Caco-2 (cell line): Measurements from ENCODE around the gene ANGPTL2. TPM values are rescaled to one million over a fixed set of nuclear protein-coding genes. Genes with fewer than 3 reads are reported as not detected.
A peak's percentile ranks its signal among the peaks of the same experiment; 100 is the strongest.

ENCODE experiments used
- BruUV-seq: library from RNA; stranded (reverse); fragments of 400-500 nt; replicated peaks from 2 replicates; lab custom pipeline; 2021; lab: Mats Ljungman, UMichigan
- CTCF ChIA-PET: fragments of 300-600 bp; sonication (Branson Sonifier 250); formaldehyde crosslinking; loops from one replicate; lab custom pipeline; 2022; ENCODE audit warnings: antibody characterized with exemption; lab: Charles Lee
- POLR2A ChIA-PET: fragments of 300-600 bp; sonication (Branson Sonifier 250); formaldehyde crosslinking; loops from one replicate; lab custom pipeline; 2022; ENCODE audit warnings: antibody characterized with exemption; lab: Charles Lee
- DNase-seq, 2 experiments: peaks; one replicate each; pipeline versions ENCODE4 v3.0.0 to v3.0.0-alpha.2; 2020 to 2022
- H3K27me3 ChIP-seq: replicated peaks from 2 replicates; pipeline ENCODE4 v1.6.0; 2011; ENCODE audit warnings: low read length; ENCODE audit not compliant: control insufficient read depth, insufficient read depth
- H3K36me3 ChIP-seq: 2 replicates; pipeline ENCODE4 v1.5.1; 2011; ENCODE audit warnings: low read length; ENCODE audit not compliant: control insufficient read depth, insufficient read depth
- H3K4me1 ChIP-seq: fragments of 250-450 bp; sonication (Bioruptor Pico); 2 replicates; pipeline ENCODE4 v1.5.1; 2020; ENCODE audit warnings: mild to moderate bottlenecking
- H3K4me3 ChIP-seq: 2 replicates; pipeline ENCODE4 v1.5.1; 2011; ENCODE audit warnings: low read depth, mild to moderate bottlenecking, control low read depth, low read length
- H3K9me3 ChIP-seq: fragments of 250-450 bp; sonication (Bioruptor Pico); 2 replicates; pipeline ENCODE4 v1.5.1; 2020; ENCODE audit warnings: mild to moderate bottlenecking, moderate library complexity
- H3K27ac Mint-ChIP-seq: one replicate; pipeline ENCODE4 v1.8.0; 2022; ENCODE audit warnings: mixed read lengths; ENCODE audit not compliant: unreplicated experiment
- H3K27me3 Mint-ChIP-seq: one replicate; pipeline ENCODE4 v1.8.0; 2022; ENCODE audit warnings: mixed read lengths; ENCODE audit not compliant: insufficient read depth, unreplicated experiment
- H3K36me3 Mint-ChIP-seq: one replicate; pipeline ENCODE4 v1.8.0; 2022; ENCODE audit warnings: mild to moderate bottlenecking, mixed read lengths; ENCODE audit not compliant: insufficient read depth, unreplicated experiment
- H3K4me1 Mint-ChIP-seq: one replicate; pipeline ENCODE4 v1.8.0; 2022; ENCODE audit warnings: low read depth, mixed read lengths; ENCODE audit not compliant: unreplicated experiment
- H3K4me3 Mint-ChIP-seq: one replicate; pipeline ENCODE4 v1.8.0; 2022; ENCODE audit warnings: mild to moderate bottlenecking, moderate library complexity, mixed read lengths; ENCODE audit not compliant: unreplicated experiment
- H3K9me3 Mint-ChIP-seq: one replicate; pipeline ENCODE4 v1.8.0; 2022; ENCODE audit warnings: mixed read lengths; ENCODE audit not compliant: unreplicated experiment
- intact Hi-C: fragments of 100-400 bp; cut with micrococcal nuclease; formaldehyde crosslinking; loops from one replicate; pipeline ENCODE4 v1.10.0; 2022; ENCODE audit not compliant: unreplicated experiment
- total RNA-seq: library from RNA; stranded (reverse); gene quantifications from 2 replicates; pipeline ENCODE4 v1.2.3, GENCODE V29; 2022
- TF ChIP-seq, protein P1 (sequence below), 2 experiments: fragments of 200-600 bp in 1 of 2; IDR thresholded peaks; 1 replicate in 1 of 2; 2 replicates in 1 of 2; pipeline versions ENCODE4 v1.5.1 to v1.8.0; 2011 to 2022; ENCODE audit warnings: antibody characterized with exemption in 1 of 2, control low read depth in 1 of 2, inconsistent platforms in 1 of 2, low read depth in 1 of 2, low read length in 1 of 2, mild to moderate bottlenecking in 1 of 2, moderate library complexity in 1 of 2; ENCODE audit not compliant: insufficient read depth in 1 of 2, severe bottlenecking in 1 of 2, unreplicated experiment in 1 of 2

Gene ANGPTL2
- total RNA-seq, 1 experiment from 2014 or later: not detected

DNA sequence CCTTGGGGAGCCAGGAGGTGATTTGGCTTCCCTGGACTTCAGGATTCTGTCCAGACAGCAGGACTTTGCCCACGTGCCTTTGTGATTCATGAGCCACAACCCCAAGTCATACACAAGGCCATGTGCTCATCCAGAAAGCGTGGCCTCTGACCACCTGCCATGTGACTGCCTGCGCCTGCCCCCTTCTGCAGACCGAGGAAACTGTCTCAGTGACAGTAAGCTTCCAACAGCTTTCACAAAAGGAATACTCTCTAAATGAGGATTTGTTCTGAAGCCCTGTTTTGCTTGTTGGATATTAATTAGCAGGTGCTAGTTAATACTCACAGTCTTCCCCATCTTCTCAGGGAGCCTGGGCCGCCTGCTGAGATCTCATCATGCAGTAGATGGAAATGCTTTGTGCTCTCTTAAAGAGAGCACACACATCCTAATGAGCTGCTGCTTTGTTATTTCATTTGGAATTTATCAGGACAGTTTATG lies 36.9 kb upstream of the ANGPTL2 start:
- BruUV-seq: no TSS peak
- DNase-seq: peak; percentile 81 to 90
- TF ChIP-seq, protein P1, sequence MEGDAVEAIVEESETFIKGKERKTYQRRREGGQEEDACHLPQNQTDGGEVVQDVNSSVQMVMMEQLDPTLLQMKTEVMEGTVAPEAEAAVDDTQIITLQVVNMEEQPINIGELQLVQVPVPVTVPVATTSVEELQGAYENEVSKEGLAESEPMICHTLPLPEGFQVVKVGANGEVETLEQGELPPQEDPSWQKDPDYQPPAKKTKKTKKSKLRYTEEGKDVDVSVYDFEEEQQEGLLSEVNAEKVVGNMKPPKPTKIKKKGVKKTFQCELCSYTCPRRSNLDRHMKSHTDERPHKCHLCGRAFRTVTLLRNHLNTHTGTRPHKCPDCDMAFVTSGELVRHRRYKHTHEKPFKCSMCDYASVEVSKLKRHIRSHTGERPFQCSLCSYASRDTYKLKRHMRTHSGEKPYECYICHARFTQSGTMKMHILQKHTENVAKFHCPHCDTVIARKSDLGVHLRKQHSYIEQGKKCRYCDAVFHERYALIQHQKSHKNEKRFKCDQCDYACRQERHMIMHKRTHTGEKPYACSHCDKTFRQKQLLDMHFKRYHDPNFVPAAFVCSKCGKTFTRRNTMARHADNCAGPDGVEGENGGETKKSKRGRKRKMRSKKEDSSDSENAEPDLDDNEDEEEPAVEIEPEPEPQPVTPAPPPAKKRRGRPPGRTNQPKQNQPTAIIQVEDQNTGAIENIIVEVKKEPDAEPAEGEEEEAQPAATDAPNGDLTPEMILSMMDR (IDR thresholded peaks at IDR 0.05; ENCODE audit: insufficient read depth in 1 of 2, low read depth in 1 of 2, low read length in 1 of 2, severe bottlenecking in 1 of 2, unreplicated experiment in 1 of 2): peak; percentile 37 to 79
- Mint-ChIP-seq H3K27me3 (no peaks in the 10 kb centered on the region), H3K27ac (peak overlapping the region; percentile 81), H3K36me3 (no peaks in the 10 kb centered on the region), H3K9me3 (no peaks in the 10 kb centered on the region), H3K4me3 (peak overlapping the region; percentile 36), H3K4me1 (peaks cover 16% of the 10 kb centered on the region)
- ChIA-PET CTCF (interaction anchor here (0.6 to 2.3 kb wide), 7 partner anchors 65 to 223 kb away, joined by 3 to 17 read pairs (median 3); no protein-coding TSS in a partner anchor), POLR2A (interaction anchor here (0.9 kb wide), 1 partner anchor 38 kb away, joined by 3 read pairs; no protein-coding TSS in a partner anchor)
- H3K9me3 ChIP-seq: no peaks in the 10 kb centered on the region
- peaks cover 15% of the 10 kb centered on the region for H3K4me1 ChIP-seq
- intact Hi-C loops: loop anchor here (1.0 to 2.0 kb wide), 5 partner anchors 31 to 219 kb away; no protein-coding TSS in a partner anchor
- H3K27me3 ChIP-seq: no peaks in the 10 kb centered on the region
- no peak overlapping the region for H3K4me3 ChIP-seq
- no peaks in the 10 kb centered on the region for H3K36me3 ChIP-seq

DNA sequence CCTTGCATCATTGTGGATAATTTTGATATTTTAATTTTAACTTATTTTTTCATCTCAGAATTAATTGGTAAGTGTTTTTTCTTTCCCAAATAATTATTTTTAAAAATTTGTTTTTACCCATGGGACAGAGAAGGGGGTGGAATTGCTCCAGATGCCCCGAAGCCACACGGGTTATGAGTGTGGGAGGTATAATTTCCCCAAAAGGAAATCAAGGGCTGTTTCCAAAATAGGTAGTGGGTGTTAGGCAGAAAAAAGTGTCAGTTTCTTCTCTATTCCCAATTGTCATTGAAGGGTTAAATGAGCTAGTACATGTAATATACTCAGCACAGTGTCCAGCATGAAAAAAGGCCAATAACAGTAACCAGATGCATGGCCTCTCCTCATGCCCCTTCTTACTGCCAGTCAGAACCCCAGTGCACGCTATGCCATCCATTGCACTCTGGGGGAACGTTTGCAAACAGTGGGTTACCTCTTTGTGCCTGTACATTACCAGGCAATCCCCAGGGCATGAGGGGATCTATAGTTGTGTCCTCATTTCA lies 36.4 kb upstream of the ANGPTL2 start:
- H3K36me3 Mint-ChIP-seq: no peaks in the 10 kb centered on the region

DNA sequence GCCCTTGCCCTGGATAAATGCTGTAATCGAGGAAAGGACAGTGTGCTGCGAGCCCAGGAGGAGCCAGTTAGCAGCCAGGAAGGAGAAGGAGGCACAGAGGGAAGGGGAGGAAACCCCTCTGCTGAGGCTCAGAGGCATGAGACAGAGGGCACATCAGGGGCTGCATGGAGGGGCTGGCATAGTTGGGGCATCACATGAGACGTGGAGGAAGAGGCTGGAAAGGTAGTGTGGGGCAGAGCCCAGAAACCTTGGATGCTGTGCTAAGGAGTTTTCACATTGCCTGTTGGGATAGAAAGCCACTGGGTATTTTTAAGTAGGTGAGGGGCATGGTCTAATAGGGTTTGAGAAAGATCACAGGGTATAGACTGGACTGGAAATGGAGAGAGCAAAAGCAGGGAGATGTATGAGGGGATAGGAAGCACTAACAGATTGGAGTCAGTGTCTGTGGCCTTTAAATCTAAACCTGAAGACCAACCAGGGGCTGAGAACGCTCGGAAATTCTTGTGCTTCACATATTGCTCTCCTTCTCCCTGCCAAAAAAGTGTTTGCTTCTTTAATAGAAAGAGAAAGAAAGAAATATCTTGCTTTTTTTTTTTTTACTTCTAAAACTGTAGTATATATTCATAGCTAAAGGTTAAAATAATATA lies 33.0 kb upstream of the ANGPTL2 start:
- Mint-ChIP-seq H3K4me3 (no peak overlapping the region), H3K27ac (no peak overlapping the region), H3K4me1 (peaks cover 9% of the 10 kb centered on the region), H3K9me3 (no peaks in the 10 kb centered on the region), H3K27me3 (no peaks in the 10 kb centered on the region), H3K36me3 (no peaks in the 10 kb centered on the region)
- no peak overlapping the region for H3K4me3 ChIP-seq
- no peaks in the 10 kb centered on the region for H3K27me3 ChIP-seq
- ChIA-PET POLR2A (no interaction called here), CTCF (no interaction called here)
- DNase-seq: no peak
- no peaks in the 10 kb centered on the region for H3K36me3 ChIP-seq
- TF ChIP-seq, protein P1 (IDR thresholded peaks at IDR 0.05; ENCODE audit: insufficient read depth in 1 of 2, low read depth in 1 of 2, low read length in 1 of 2, severe bottlenecking in 1 of 2, unreplicated experiment in 1 of 2): no peak
- intact Hi-C loops: no loop called here
- BruUV-seq: no TSS peak
- H3K4me1 ChIP-seq: peaks cover 15% of the 10 kb centered on the region
- no peaks in the 10 kb centered on the region for H3K9me3 ChIP-seq

More for the DNA sequence above, 36.4 kb upstream of the ANGPTL2 start:
- peaks cover 15% of the 10 kb centered on the region for H3K4me1 ChIP-seq
- ChIA-PET POLR2A (interaction anchor here (0.9 kb wide), 1 partner anchor 38 kb away, joined by 3 read pairs; no protein-coding TSS in a partner anchor), CTCF (interaction anchor here (1.2 to 2.3 kb wide), 3 partner anchors 92 to 219 kb away, joined by 7 to 17 read pairs (median 8); no protein-coding TSS in a partner anchor)
- no peak for DNase-seq
- Mint-ChIP-seq H3K27me3 (no peaks in the 10 kb centered on the region), H3K4me3 (peak overlapping the region; percentile 36), H3K4me1 (peaks cover 16% of the 10 kb centered on the region), H3K9me3 (no peaks in the 10 kb centered on the region), H3K27ac (peak overlapping the region; percentile 81)
- no peaks in the 10 kb centered on the region for H3K9me3 ChIP-seq
- H3K27me3 ChIP-seq: no peaks in the 10 kb centered on the region
- no peaks in the 10 kb centered on the region for H3K36me3 ChIP-seq
- H3K4me3 ChIP-seq: no peak overlapping the region
- intact Hi-C loops: loop anchor here (1.0 to 2.0 kb wide), 5 partner anchors 30 to 219 kb away; no protein-coding TSS in a partner anchor
- no TSS peak for BruUV-seq
- TF ChIP-seq, protein P1 (IDR thresholded peaks at IDR 0.05; ENCODE audit: insufficient read depth in 1 of 2, low read depth in 1 of 2, low read length in 1 of 2, severe bottlenecking in 1 of 2, unreplicated experiment in 1 of 2): no peak
